GM13976 (cell line): ENCODE results near the gene CNN3.

Experiments
- DNase-seq: peaks from one replicate; pipeline ENCODE4 v3.0.0; 2012; ENCODE audit warnings: low spot score
- CTCF ChIP-seq: IDR thresholded peaks from 2 replicates; pipeline ENCODE4 v1.5.1; 2012; ENCODE audit warnings: borderline replicate concordance, mild to moderate bottlenecking; ENCODE audit not compliant: insufficient read depth; ENCODE audit errors: extremely low read depth, missing control alignments, control extremely low read depth
- in situ Hi-C: fragments of 300-500 bp; cut with MboI; formaldehyde crosslinking; loops from one replicate; pipeline ENCODE4 v1.12.0; 2022; ENCODE audit warnings: low sequenced_read_pairs, mixed read lengths, inconsistent platforms; ENCODE audit not compliant: unreplicated experiment

The CNN3 gene

GRCh38 chr1:94863919-94864318 lies 63.0 kb downstream of the CNN3 start:
- TF ChIP-seq CTCF: no peak
- DNase-seq: no peak
- in situ Hi-C loops: loop anchor here (5.0 to 25.0 kb wide), 2 partner anchors 173 to 373 kb away; partner anchors contain the start of gene RWDD3

- no peak for TF ChIP-seq CTCF
- no peak for DNase-seq
- in situ Hi-C loops: loop anchor here (5.0 to 25.0 kb wide), 2 partner anchors 174 to 374 kb away; partner anchors contain the start of gene RWDD3
Observed at GRCh38 chr1:94863297-94863911, 63.5 kb downstream of the CNN3 start.

GRCh38 chr1:94862718-94863117 lies 64.2 kb downstream of the CNN3 start:
- no peak for TF ChIP-seq CTCF
- in situ Hi-C loops: loop anchor here (5.0 to 25.0 kb wide), 2 partner anchors 175 to 375 kb away; partner anchors contain the start of gene RWDD3
- no peak for DNase-seq

GRCh38 chr1:94859174-94859573 lies 67.7 kb downstream of the CNN3 start:
- TF ChIP-seq CTCF: no peak
- DNase-seq: no peak
- in situ Hi-C loops: loop anchor here (25.0 kb wide), 1 partner anchor 378 kb away; the partner anchor contains the start of gene RWDD3

GRCh38 chr1:94858276-94858675 lies 68.6 kb downstream of the CNN3 start:
- DNase-seq: no peak
- no peak for TF ChIP-seq CTCF
- in situ Hi-C loops: loop anchor here (25.0 kb wide), 1 partner anchor 379 kb away; the partner anchor contains the start of gene RWDD3

- no peak for TF ChIP-seq CTCF
- no peak for DNase-seq
- in situ Hi-C loops: loop anchor here (25.0 kb wide), 1 partner anchor 380 kb away; the partner anchor contains the start of gene RWDD3
Observed at GRCh38 chr1:94856868-94857267, 70.0 kb downstream of the CNN3 start.

- no peak for DNase-seq
- in situ Hi-C loops: loop anchor here (25.0 kb wide), 1 partner anchor 381 kb away; the partner anchor contains the start of gene RWDD3
- no peak for TF ChIP-seq CTCF
Observed at GRCh38 chr1:94856004-94856403, 70.9 kb downstream of the CNN3 start.
